Frontal cortex (tissue), 4 donors: Measurements from ENCODE around the gene U2SURP. TPM values are rescaled to one million over a fixed set of nuclear protein-coding genes. Genes with fewer than 3 reads are reported as not detected.

Experiments
- DNase-seq, 2 donors: peaks; one replicate each; pipeline ENCODE4 v3.0.0; 2012; ENCODE audit warnings: low spot score in 2 of 2
- FAIRE-seq: peaks from 2 replicates; lab custom pipeline; 2012; peaks lifted over from hg19 to GRCh38; lab: Jason Lieb, UNC
- small RNA-seq: library from RNA; depleted of rRNA; stranded (forward); fragments of <200 nt; gene quantifications from one replicate; pipeline ENCODE3, GENCODE V24; 2014
- total RNA-seq: library from RNA; depleted of rRNA; stranded (reverse); fragments of >200 nt; gene quantifications from one replicate; pipeline ENCODE4 v1.2.3, GENCODE V29; 2014
- donor health status: control.
- donor health status: control.
- donor health status: control.

U2SURP gene
- total RNA-seq, 1 donor from 2014 or later = 107 TPM

DNA sequence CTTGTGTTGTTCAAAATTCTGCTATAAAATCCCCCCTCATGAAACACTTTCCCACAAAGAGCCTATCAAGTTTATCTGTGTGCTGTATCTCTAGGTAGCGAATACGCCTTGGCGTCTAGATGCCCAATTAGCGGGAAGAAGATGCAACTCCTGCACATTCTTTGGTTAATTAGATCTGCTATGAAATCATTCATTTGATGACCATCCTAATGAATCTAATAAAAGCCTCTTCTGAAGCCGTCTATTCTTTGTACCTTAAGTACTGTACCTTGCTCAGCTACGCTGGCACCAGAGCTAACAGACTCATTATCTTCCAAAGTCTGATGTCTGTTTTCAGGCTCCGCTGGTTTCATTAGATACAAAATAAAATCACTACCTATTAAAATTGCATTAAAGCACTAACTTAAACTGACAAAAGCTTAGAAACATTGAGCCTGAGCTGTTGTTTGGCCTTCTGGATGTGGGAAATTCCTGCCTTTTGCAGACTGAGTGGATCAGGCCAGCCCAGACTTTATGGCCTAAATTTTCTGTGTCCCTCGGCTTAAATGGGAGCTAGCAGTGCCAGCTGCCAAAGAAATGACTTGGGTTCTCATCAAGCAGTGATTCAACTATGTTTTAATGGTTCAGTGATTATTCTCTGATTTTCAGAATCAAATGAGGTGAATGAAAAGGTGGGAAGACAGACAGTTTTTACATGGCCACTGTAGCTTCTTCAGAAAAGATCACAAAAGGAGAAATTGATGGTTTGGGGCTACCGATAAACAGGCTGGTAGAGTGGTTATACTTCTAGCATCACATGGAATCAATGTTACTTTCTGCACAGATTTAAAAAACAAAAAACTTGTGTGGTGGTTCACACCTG lies 89.8 kb downstream of the U2SURP start:
- FAIRE-seq (no peak), DNase-seq (no peak)

DNA sequence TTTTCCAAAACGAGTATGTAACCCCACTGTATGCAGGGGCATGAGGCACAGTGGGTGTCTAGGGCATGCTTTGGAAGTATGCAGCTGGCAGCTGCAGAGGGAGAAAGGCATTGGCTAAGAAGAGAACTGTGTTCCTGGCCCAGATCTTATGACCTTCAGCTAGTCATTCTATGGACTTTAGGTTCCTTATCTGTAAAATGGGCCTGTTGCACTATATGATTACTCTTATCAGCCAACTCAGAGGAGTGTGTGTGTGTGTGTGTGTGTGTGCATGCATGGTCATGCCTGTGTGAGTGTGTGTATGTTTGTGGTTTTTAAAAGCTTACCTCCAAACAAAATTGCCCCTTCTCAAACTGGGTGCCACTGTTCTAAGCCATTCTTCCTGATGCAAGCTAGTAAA lies 90.8 kb downstream of the U2SURP start:
- DNase-seq = no peak
- no peak for FAIRE-seq

GRCh38 chr3:143095813-143096212 lies 94.4 kb downstream of the U2SURP start:
- no peak for DNase-seq
- no peak for FAIRE-seq

- no peak for FAIRE-seq
- DNase-seq = no peak
These were observed 96.8 kb downstream of the U2SURP start for GRCh38 chr3:143098032-143098764.

DNA sequence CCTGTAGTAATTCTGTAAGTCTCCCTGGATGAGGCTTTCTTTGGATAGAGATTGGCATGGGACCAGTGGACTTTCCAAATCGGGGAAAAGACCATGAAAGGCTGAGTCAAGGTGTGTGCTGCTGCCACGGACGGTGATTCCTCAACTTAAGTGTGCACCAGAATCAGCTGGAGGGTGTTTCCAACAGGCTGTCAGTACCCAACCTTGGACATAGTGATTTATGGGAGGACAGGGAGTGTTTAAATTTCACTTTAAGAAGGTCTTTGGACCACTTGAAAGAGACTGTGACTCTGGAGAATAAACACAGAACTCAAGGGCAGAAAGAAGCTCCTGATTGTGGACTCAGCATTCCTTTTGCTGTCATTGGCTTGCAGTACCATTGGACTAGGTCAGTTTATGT lies 97.8 kb downstream of the U2SURP start:
- FAIRE-seq (no peak), DNase-seq (no peak)

GRCh38 chr3:143099690-143100089 lies 98.3 kb downstream of the U2SURP start:
- DNase-seq = no peak
- FAIRE-seq = no peak

- DNase-seq (no peak), FAIRE-seq (no peak)
These were observed 99.1 kb downstream of the U2SURP start for GRCh38 chr3:143100451-143100850.

- DNase-seq (no peak), FAIRE-seq (no peak)
These were observed 100.5 kb downstream of the U2SURP start for GRCh38 chr3:143101792-143102381.

- FAIRE-seq (no peak), DNase-seq (no peak)
These were observed 102.3 kb downstream of the U2SURP start for GRCh38 chr3:143103652-143104051.

DNA sequence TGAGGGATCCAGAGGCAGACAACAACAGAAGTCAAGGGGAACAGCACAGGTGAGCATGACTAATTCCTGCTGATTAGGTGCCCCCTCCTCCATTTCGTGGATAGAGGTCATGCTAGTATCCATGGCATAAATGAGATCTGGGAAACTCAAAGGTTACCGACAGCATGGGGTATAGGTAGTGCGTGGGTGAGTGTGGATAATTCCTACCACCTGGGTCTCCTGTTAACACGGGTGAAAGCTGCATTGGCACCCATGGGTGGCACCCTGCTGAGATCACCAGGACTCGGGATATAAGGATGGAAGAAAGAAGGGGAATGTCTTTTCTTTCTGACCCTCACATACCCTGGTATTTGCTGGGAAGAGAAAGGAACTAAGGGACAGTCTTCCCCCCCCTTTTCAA lies 103.8 kb downstream of the U2SURP start:
- DNase-seq (no peak), FAIRE-seq (no peak)

DNA sequence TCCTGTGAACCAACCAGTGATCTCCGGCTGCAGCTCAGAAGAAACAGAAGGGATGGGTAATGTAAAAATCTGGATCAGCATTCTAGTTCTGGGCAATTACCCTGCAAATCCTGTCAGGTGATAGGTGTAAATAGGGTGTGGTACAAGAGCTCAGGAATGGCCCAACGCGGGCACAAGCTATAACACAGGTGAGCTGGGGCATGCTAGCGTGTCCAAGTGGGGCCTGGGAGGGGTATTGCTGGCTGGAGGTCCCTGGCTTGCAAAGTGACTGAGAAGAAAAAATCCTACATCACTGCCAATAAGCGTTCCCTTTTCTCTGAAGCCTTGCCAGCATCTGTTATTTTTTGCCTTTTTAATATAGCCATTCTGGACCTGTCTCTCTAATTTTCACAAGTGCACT lies 108.5 kb downstream of the U2SURP start:
- DNase-seq (no peak), FAIRE-seq (no peak)

Small RNA genes lying within 50 kb of the gene (small RNA-seq; reads per million reads assigned to genes)
- not detected for gene AC021074.2

Other genes with a start within 250 kb of the U2SURP start
- 6.9 TPM for gene PCOLCE2, start 112.5 kb upstream of the U2SURP start, total RNA-seq
- gene PAQR9, start 37.9 kb upstream of the U2SURP start, total RNA-seq = 2.4 TPM
- 44.4 TPM for gene CHST2, start 118.2 kb downstream of the U2SURP start, total RNA-seq